CD4-positive, alpha-beta T cell treated with Interleukin-10 for 1 hour (primary cell): ENCODE data around the gene VWA1.
"Not testable (repeated sequence)": the region's sequence is repeated elsewhere in the genome, so short reads cannot be mapped to it uniquely, and the experiment has no call there.

Experiments
- DNase-seq: peaks from one replicate; pipeline ENCODE4 v3.0.0-alpha.2; 2020

VWA1 gene

GRCh38 chr1:1461721-1462317, 26.3 kb downstream of the VWA1 start:
- no peak for DNase-seq

- DNase-seq: peak; percentile 29
Observed at GRCh38 chr1:1462318-1462966, 27.0 kb downstream of the VWA1 start.

GRCh38 chr1:1463312-1463711, 27.8 kb downstream of the VWA1 start:
- no peak for DNase-seq

- not testable (repeated sequence) for DNase-seq
Observed at GRCh38 chr1:1468196-1468985, 32.9 kb downstream of the VWA1 start.

- DNase-seq: peak; percentile 13
Observed at GRCh38 chr1:1470626-1471388, 35.3 kb downstream of the VWA1 start.

GRCh38 chr1:1471389-1472052, 36.0 kb downstream of the VWA1 start, which contains the start of gene ATAD3B:
Gene ATAD3B (plus strand): TSS chr1:1471765. CDS start chr1:1471885, 120 bp downstream.
- peak; percentile 94 for DNase-seq

GRCh38 chr1:1472053-1472876, 36.8 kb downstream of the VWA1 start:
- peak; percentile 21 for DNase-seq

GRCh38 chr1:1476011-1476410, 40.5 kb downstream of the VWA1 start:
- not testable (repeated sequence) for DNase-seq

GRCh38 chr1:1477206-1477605, 41.7 kb downstream of the VWA1 start:
- DNase-seq: no peak

- no peak for DNase-seq
Observed at GRCh38 chr1:1479547-1480487, 44.3 kb downstream of the VWA1 start.

GRCh38 chr1:1480488-1480867, 45.0 kb downstream of the VWA1 start:
- DNase-seq: not testable (repeated sequence)

- DNase-seq: not testable (repeated sequence)
Observed at GRCh38 chr1:1481811-1482210, 46.3 kb downstream of the VWA1 start.

GRCh38 chr1:1482856-1483255, 47.4 kb downstream of the VWA1 start:
- DNase-seq: no peak

- no peak for DNase-seq
Observed at GRCh38 chr1:1483714-1484113, 48.2 kb downstream of the VWA1 start.

GRCh38 chr1:1484976-1485750, 49.7 kb downstream of the VWA1 start:
- DNase-seq: not testable (repeated sequence)

GRCh38 chr1:1485755-1486317, 50.3 kb downstream of the VWA1 start:
- DNase-seq: not testable (repeated sequence)

- DNase-seq: no peak
Observed at GRCh38 chr1:1487701-1488100, 52.2 kb downstream of the VWA1 start.

- DNase-seq: no peak
Observed at GRCh38 chr1:1489231-1489630, 53.7 kb downstream of the VWA1 start.

- no peak for DNase-seq
Observed at GRCh38 chr1:1489861-1490260, 54.4 kb downstream of the VWA1 start.
